IPS DF 6.9 (cell line): Measurements from ENCODE around the gene CLPSL1.

Experiments
- DNase-seq: peaks from one replicate; pipeline ENCODE4 v3.0.0-alpha.2; 2013; ENCODE audit warnings: low read depth, low spot score
- H3K27ac ChIP-seq: one replicate; pipeline ENCODE4 v1.5.1; 2013; ENCODE audit warnings: low read length, control low read depth
- H3K27me3 ChIP-seq: 2 replicates; pipeline ENCODE4 v1.6.1; 2013; ENCODE audit warnings: mild to moderate bottlenecking, low read length; ENCODE audit not compliant: control insufficient read depth, insufficient read depth
- H3K36me3 ChIP-seq: 2 replicates; pipeline ENCODE4 v1.6.1; 2013; ENCODE audit warnings: low read length; ENCODE audit not compliant: control insufficient read depth, insufficient read depth
- H3K4me1 ChIP-seq: 2 replicates; pipeline ENCODE4 v1.6.1; 2013; ENCODE audit warnings: low read length; ENCODE audit not compliant: control insufficient read depth, insufficient read depth
- H3K4me3 ChIP-seq: 2 replicates; pipeline ENCODE4 v1.5.1; 2013; ENCODE audit warnings: mild to moderate bottlenecking, low read length
- H3K9me3 ChIP-seq: 2 replicates; pipeline ENCODE4 v1.6.1; 2013; ENCODE audit warnings: low read length, inconsistent platforms; ENCODE audit not compliant: control insufficient read depth, insufficient read depth
- WGBS: extraction: QIAGEN DNeasy Blood & Tissue Kit; methylation state at CpG from one replicate; pipeline ENCODE4 v1.1.7; 2013; ENCODE audit warnings: mixed read lengths, missing lambda C conversion rate; ENCODE audit not compliant: insufficient read length, insufficient coverage; 5-methylcytosine and 5-hydroxymethylcytosine counted together

CLPSL1 gene

GRCh38 chr6:35823601-35824000, 42.8 kb downstream of the CLPSL1 start:
- Histone ChIP-seq H3K27ac (no peak overlapping the region), H3K27me3 (peaks cover 2% of the 10 kb centered on the region; the same call in 1 of the 2 replicates), H3K4me3 (no peak overlapping the region), H3K36me3 (no peaks in the 10 kb centered on the region), H3K4me1 (no peaks in the 10 kb centered on the region), H3K9me3 (no peaks in the 10 kb centered on the region)
- DNase-seq, result no peak
- WGBS, result no CpG with 5 or more reads among the region's 2 CpGs

GRCh38 chr6:35824552-35825192, 43.9 kb downstream of the CLPSL1 start:
- no peak for DNase-seq
- Histone ChIP-seq H3K27ac (no peak overlapping the region), H3K9me3 (no peaks in the 10 kb centered on the region), H3K4me3 (no peak overlapping the region), H3K4me1 (no peaks in the 10 kb centered on the region), H3K27me3 (peaks cover 2% of the 10 kb centered on the region; the same call in 1 of the 2 replicates), H3K36me3 (no peaks in the 10 kb centered on the region)
- WGBS, result no CpG with 5 or more reads among the region's 5 CpGs

GRCh38 chr6:35829306-35829705, 48.5 kb downstream of the CLPSL1 start:
- Histone ChIP-seq H3K4me3 (no peak overlapping the region), H3K27me3 (peaks cover 2% of the 10 kb centered on the region; the same call in 1 of the 2 replicates), H3K27ac (no peak overlapping the region), H3K9me3 (no peaks in the 10 kb centered on the region), H3K36me3 (peaks cover 3% of the 10 kb centered on the region; the same call in 1 of the 2 replicates), H3K4me1 (no peaks in the 10 kb centered on the region)
- no peak for DNase-seq
- WGBS, result no CpG with 5 or more reads among the region's 5 CpGs

GRCh38 chr6:35831257-35832007, 50.6 kb downstream of the CLPSL1 start:
- no peak overlapping the region for H3K27ac ChIP-seq
- no CpG with 5 or more reads among the region's 5 CpGs for WGBS

GRCh38 chr6:35833536-35833935, 52.7 kb downstream of the CLPSL1 start:
- no CpG with 5 or more reads among the region's 7 CpGs for whole genome bisulfite sequencing
- H3K4me1 ChIP-seq, result no peaks in the 10 kb centered on the region
- H3K27ac ChIP-seq, result no peak overlapping the region
- H3K27me3 ChIP-seq, result no peaks in the 10 kb centered on the region
- no peak for DNase-seq
- peaks cover 14% of the 10 kb centered on the region; the same call in 1 of the 2 replicates for H3K36me3 ChIP-seq
- no peaks in the 10 kb centered on the region for H3K9me3 ChIP-seq
- no peak overlapping the region for H3K4me3 ChIP-seq

More at GRCh38 chr6:35831257-35832007, 50.6 kb downstream of the CLPSL1 start:
- no peaks in the 10 kb centered on the region for H3K4me1 ChIP-seq
- H3K9me3 ChIP-seq, result no peaks in the 10 kb centered on the region
- no peak for DNase-seq
- H3K27me3 ChIP-seq, result peaks cover 2% of the 10 kb centered on the region; the same call in 1 of the 2 replicates
- H3K4me3 ChIP-seq, result no peak overlapping the region
- peaks cover 11% of the 10 kb centered on the region; the same call in 1 of the 2 replicates for H3K36me3 ChIP-seq
